ENCODE results near the gene ARHGAP9.
A peak's percentile ranks its signal among the peaks of the same experiment; 100 is the strongest.

Gene ARHGAP9

GRCh38 chr12:57469296-57470164 lies 10.1 kb downstream of the ARHGAP9 start:
- H3K36me3 ChIP-seq (ENCODE audit: control insufficient read depth, insufficient read depth, low read length) = peaks cover 24% of the 10 kb centered on the region
- H3K27ac ChIP-seq (ENCODE audit: low read depth, low read length) = no peak overlapping the region
- H3K27me3 ChIP-seq (ENCODE audit: control insufficient read depth, insufficient read depth, low read length) = peaks cover 27% of the 10 kb centered on the region
- H3K9me3 ChIP-seq (ENCODE audit: control insufficient read depth, insufficient read depth, low read depth, low read length) = no peaks in the 10 kb centered on the region
- no peak overlapping the region for H3K4me3 ChIP-seq (ENCODE audit: low read depth, low read length)
- no peaks in the 10 kb centered on the region for H3K4me1 ChIP-seq (ENCODE audit: control insufficient read depth, insufficient read depth, low read length)
- H3K9ac ChIP-seq (ENCODE audit: low read length) = no peak overlapping the region

DNA sequence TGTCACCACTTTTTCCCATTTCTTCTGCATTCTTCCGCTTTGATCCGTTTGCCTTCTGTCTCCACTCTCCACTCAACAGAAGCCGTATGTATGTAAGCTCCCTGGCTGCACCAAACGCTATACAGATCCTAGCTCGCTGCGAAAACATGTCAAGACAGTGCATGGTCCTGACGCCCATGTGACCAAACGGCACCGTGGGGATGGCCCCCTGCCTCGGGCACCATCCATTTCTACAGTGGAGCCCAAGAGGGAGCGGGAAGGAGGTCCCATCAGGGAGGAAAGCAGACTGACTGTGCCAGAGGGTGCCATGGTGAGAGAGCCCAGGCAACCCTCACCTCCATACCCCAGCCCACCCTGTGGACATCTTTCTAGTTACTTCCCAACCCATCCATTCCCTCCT lies 11.8 kb downstream of the ARHGAP9 start:
- Histone ChIP-seq H3K27me3 (ENCODE audit: control insufficient read depth, insufficient read depth, low read length) (peaks cover 12% of the 10 kb centered on the region), H3K36me3 (ENCODE audit: control insufficient read depth, insufficient read depth, low read length) (peaks cover 25% of the 10 kb centered on the region), H3K27ac (ENCODE audit: low read depth, low read length) (no peak overlapping the region), H3K4me3 (ENCODE audit: low read depth, low read length) (no peak overlapping the region), H3K4me1 (ENCODE audit: control insufficient read depth, insufficient read depth, low read length) (peaks cover 3% of the 10 kb centered on the region), H3K9ac (ENCODE audit: low read length) (no peak overlapping the region), H3K9me3 (ENCODE audit: control insufficient read depth, insufficient read depth, low read depth, low read length) (no peaks in the 10 kb centered on the region)

GRCh38 chr12:57467212-57467874 lies 12.3 kb downstream of the ARHGAP9 start:
- H3K27ac ChIP-seq (ENCODE audit: low read depth, low read length) = no peak overlapping the region
- peaks cover 7% of the 10 kb centered on the region for H3K27me3 ChIP-seq (ENCODE audit: control insufficient read depth, insufficient read depth, low read length)
- no peak overlapping the region for H3K9ac ChIP-seq (ENCODE audit: low read length)
- H3K4me3 ChIP-seq (ENCODE audit: low read depth, low read length) = no peak overlapping the region
- H3K36me3 ChIP-seq (ENCODE audit: control insufficient read depth, insufficient read depth, low read length) = peaks cover 25% of the 10 kb centered on the region
- H3K9me3 ChIP-seq (ENCODE audit: control insufficient read depth, insufficient read depth, low read depth, low read length) = no peaks in the 10 kb centered on the region
- peaks cover 5% of the 10 kb centered on the region for H3K4me1 ChIP-seq (ENCODE audit: control insufficient read depth, insufficient read depth, low read length)

- Histone ChIP-seq H3K9me3 (ENCODE audit: control insufficient read depth, insufficient read depth, low read depth, low read length) (no peaks in the 10 kb centered on the region), H3K27ac (ENCODE audit: low read depth, low read length) (no peak overlapping the region), H3K4me3 (ENCODE audit: low read depth, low read length) (no peak overlapping the region), H3K9ac (ENCODE audit: low read length) (no peak overlapping the region), H3K4me1 (ENCODE audit: control insufficient read depth, insufficient read depth, low read length) (peaks cover 5% of the 10 kb centered on the region), H3K36me3 (ENCODE audit: control insufficient read depth, insufficient read depth, low read length) (peaks cover 25% of the 10 kb centered on the region), H3K27me3 (ENCODE audit: control insufficient read depth, insufficient read depth, low read length) (no peaks in the 10 kb centered on the region)
Observed at GRCh38 chr12:57465747-57466505, 13.7 kb downstream of the ARHGAP9 start.

DNA sequence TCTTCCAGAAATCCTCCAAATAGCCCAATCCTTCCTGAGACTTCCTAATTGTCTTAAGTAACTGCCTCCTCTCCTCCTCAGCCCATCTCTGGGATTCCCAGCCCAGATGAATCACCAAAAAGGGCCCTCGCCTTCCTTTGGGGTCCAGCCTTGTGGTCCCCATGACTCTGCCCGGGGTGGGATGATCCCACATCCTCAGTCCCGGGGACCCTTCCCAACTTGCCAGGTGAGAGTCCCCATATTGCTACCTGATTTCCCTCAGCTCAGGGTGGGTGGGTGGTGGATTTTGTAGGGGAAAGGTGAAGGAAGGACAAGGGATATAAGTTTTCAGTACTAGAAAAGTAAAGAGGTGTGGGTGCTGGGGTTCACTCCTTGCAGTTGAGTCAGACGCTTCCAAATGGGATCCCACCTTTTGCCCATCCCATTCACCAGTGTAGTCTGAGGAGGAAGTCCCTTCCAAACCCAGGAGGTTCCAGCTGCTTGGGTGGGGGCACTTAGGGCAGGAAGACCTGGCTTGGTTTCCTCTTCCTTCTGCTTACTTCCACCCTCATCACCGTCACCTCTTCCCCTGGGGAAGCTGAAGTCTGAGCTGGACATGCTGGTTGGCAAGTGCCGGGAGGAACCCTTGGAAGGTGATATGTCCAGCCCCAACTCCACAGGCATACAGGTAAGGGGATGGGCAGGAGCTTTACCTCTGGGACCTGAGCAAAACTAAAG lies 14.5 kb downstream of the ARHGAP9 start:
- H3K27me3 ChIP-seq (ENCODE audit: control insufficient read depth, insufficient read depth, low read length) = no peaks in the 10 kb centered on the region

GRCh38 chr12:57464569-57464968 lies 15.1 kb downstream of the ARHGAP9 start:
- Histone ChIP-seq H3K27ac (ENCODE audit: low read depth, low read length) (no peak overlapping the region), H3K4me1 (ENCODE audit: control insufficient read depth, insufficient read depth, low read length) (peaks cover 5% of the 10 kb centered on the region), H3K36me3 (ENCODE audit: control insufficient read depth, insufficient read depth, low read length) (peaks cover 14% of the 10 kb centered on the region; the same call in 1 of the 2 replicates), H3K27me3 (ENCODE audit: control insufficient read depth, insufficient read depth, low read length) (no peaks in the 10 kb centered on the region), H3K9me3 (ENCODE audit: control insufficient read depth, insufficient read depth, low read depth, low read length) (no peaks in the 10 kb centered on the region), H3K9ac (ENCODE audit: low read length) (no peak overlapping the region), H3K4me3 (ENCODE audit: low read depth, low read length) (no peak overlapping the region)

More for the DNA sequence above, 14.5 kb downstream of the ARHGAP9 start:
- H3K36me3 ChIP-seq (ENCODE audit: control insufficient read depth, insufficient read depth, low read length) = peaks cover 20% of the 10 kb centered on the region
- H3K9me3 ChIP-seq (ENCODE audit: control insufficient read depth, insufficient read depth, low read depth, low read length) = no peaks in the 10 kb centered on the region
- no peak overlapping the region for H3K4me3 ChIP-seq (ENCODE audit: low read depth, low read length)
- H3K27ac ChIP-seq (ENCODE audit: low read depth, low read length) = no peak overlapping the region
- no peak overlapping the region for H3K9ac ChIP-seq (ENCODE audit: low read length)
- peaks cover 5% of the 10 kb centered on the region for H3K4me1 ChIP-seq (ENCODE audit: control insufficient read depth, insufficient read depth, low read length)

GRCh38 chr12:57462912-57463253 lies 16.8 kb downstream of the ARHGAP9 start:
- H3K4me1 ChIP-seq (ENCODE audit: control insufficient read depth, insufficient read depth, low read length) = peaks cover 13% of the 10 kb centered on the region
- no peak overlapping the region for H3K27ac ChIP-seq (ENCODE audit: low read depth, low read length)
- H3K4me3 ChIP-seq (ENCODE audit: low read depth, low read length) = peak overlapping the region; percentile 80; the same call in 1 of the 2 replicates

GRCh38 chr12:57462251-57462911 lies 17.3 kb downstream of the ARHGAP9 start:
- H3K36me3 ChIP-seq (ENCODE audit: control insufficient read depth, insufficient read depth, low read length) = 0 out of 2 replicates have a peak, but pooled peaks cover 2% of the 10 kb centered on the region
- H3K4me3 ChIP-seq (ENCODE audit: low read depth, low read length) = peak overlapping the region; percentile 80
- peaks cover 13% of the 10 kb centered on the region for H3K4me1 ChIP-seq (ENCODE audit: control insufficient read depth, insufficient read depth, low read length)
- H3K27me3 ChIP-seq (ENCODE audit: control insufficient read depth, insufficient read depth, low read length) = no peaks in the 10 kb centered on the region
- H3K9me3 ChIP-seq (ENCODE audit: control insufficient read depth, insufficient read depth, low read depth, low read length) = no peaks in the 10 kb centered on the region
- peak overlapping the region; percentile 58 for H3K9ac ChIP-seq (ENCODE audit: low read length)
- H3K27ac ChIP-seq (ENCODE audit: low read depth, low read length) = peak overlapping the region; percentile 36; the same call in 1 of the 2 replicates

More at GRCh38 chr12:57462912-57463253, 16.8 kb downstream of the ARHGAP9 start:
- peaks cover 7% of the 10 kb centered on the region; the same call in 1 of the 2 replicates for H3K36me3 ChIP-seq (ENCODE audit: control insufficient read depth, insufficient read depth, low read length)
- H3K9me3 ChIP-seq (ENCODE audit: control insufficient read depth, insufficient read depth, low read depth, low read length) = no peaks in the 10 kb centered on the region
- H3K27me3 ChIP-seq (ENCODE audit: control insufficient read depth, insufficient read depth, low read length) = no peaks in the 10 kb centered on the region
- H3K9ac ChIP-seq (ENCODE audit: low read length) = no peak overlapping the region

DNA sequence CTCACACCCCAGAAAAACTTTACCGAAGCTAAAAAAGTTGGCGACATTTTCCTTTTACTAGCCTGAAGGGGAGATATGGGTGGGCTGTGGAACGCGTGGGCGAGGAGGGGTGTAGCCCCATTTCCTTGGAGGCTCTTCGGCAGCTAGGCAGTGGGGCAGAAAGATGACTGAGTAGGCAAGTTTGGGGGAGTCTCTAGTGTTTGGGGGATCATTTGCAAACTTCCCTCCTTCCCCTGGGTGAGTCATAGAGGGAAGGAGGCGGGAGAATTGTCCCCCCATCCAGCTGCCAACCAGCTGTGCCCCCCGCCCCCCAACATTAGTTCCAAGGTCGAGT lies 17.8 kb downstream of the ARHGAP9 start:
- Histone ChIP-seq H3K4me3 (ENCODE audit: low read depth, low read length) (peak overlapping the region; percentile 80), H3K27ac (ENCODE audit: low read depth, low read length) (peak overlapping the region; percentile 36), H3K9ac (ENCODE audit: low read length) (peak overlapping the region; percentile 58)

DNA sequence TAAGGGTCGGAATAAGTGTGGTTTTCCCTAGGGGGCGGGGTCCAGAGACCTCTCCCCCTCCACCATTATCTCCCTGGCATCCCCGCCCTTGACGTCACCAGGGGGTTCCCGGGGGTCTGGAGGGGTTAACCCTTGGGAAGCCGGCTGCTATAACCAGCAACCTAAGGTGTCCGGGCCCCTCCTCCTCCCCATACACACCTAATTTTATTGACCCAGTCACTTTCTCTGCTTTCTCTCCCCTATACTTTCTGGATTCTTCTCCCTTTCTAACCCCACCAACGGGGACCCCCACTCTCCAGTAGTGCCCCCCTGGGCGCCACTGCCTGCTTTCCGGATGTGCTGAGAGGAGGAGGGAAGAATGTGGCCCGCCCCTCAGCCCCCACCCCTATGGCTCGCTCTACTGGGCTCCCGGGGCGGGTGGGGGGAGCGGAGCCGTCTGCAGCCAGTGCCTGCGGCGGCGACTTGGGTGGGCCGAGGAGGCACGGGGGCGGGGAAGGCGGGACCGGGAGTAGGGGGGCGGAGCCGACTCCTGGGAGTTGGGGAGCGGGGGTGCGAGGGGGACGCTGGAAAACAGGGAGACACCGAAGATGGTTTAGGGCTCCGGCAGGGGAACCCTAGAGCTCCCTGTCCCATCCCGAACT lies 18.3 kb downstream of the ARHGAP9 start:
- no peaks in the 10 kb centered on the region for H3K9me3 ChIP-seq (ENCODE audit: control insufficient read depth, insufficient read depth, low read depth, low read length)
- H3K4me3 ChIP-seq (ENCODE audit: low read depth, low read length) = peak overlapping the region; percentile 80
- H3K27ac ChIP-seq (ENCODE audit: low read depth, low read length) = peak overlapping the region; percentile 74
- 0 out of 2 replicates have a peak, but pooled peaks cover 2% of the 10 kb centered on the region for H3K36me3 ChIP-seq (ENCODE audit: control insufficient read depth, insufficient read depth, low read length)
- peak overlapping the region; percentile 76 for H3K9ac ChIP-seq (ENCODE audit: low read length)
- no peaks in the 10 kb centered on the region for H3K27me3 ChIP-seq (ENCODE audit: control insufficient read depth, insufficient read depth, low read length)
- peaks cover 17% of the 10 kb centered on the region for H3K4me1 ChIP-seq (ENCODE audit: control insufficient read depth, insufficient read depth, low read length)

More for the DNA sequence above, 17.8 kb downstream of the ARHGAP9 start:
- H3K36me3 ChIP-seq (ENCODE audit: control insufficient read depth, insufficient read depth, low read length) = 0 out of 2 replicates have a peak, but pooled peaks cover 2% of the 10 kb centered on the region
- peaks cover 13% of the 10 kb centered on the region for H3K4me1 ChIP-seq (ENCODE audit: control insufficient read depth, insufficient read depth, low read length)
- no peaks in the 10 kb centered on the region for H3K27me3 ChIP-seq (ENCODE audit: control insufficient read depth, insufficient read depth, low read length)
- H3K9me3 ChIP-seq (ENCODE audit: control insufficient read depth, insufficient read depth, low read depth, low read length) = no peaks in the 10 kb centered on the region

Measured in HUES6 (cell line).